Measurements from ENCODE around the gene RNPEPL1. TPM values are rescaled to one million over a fixed set of nuclear protein-coding genes. Genes with fewer than 3 reads are reported as not detected.
"Not testable (repeated sequence)": the region's sequence is repeated elsewhere in the genome, so short reads cannot be mapped to it uniquely, and the experiment has no call there.

Gene RNPEPL1
- polyA plus RNA-seq, 2 of the 4 experiments (the other 2 are of a cell fraction): 9.2 to 26.3 TPM

DNA sequence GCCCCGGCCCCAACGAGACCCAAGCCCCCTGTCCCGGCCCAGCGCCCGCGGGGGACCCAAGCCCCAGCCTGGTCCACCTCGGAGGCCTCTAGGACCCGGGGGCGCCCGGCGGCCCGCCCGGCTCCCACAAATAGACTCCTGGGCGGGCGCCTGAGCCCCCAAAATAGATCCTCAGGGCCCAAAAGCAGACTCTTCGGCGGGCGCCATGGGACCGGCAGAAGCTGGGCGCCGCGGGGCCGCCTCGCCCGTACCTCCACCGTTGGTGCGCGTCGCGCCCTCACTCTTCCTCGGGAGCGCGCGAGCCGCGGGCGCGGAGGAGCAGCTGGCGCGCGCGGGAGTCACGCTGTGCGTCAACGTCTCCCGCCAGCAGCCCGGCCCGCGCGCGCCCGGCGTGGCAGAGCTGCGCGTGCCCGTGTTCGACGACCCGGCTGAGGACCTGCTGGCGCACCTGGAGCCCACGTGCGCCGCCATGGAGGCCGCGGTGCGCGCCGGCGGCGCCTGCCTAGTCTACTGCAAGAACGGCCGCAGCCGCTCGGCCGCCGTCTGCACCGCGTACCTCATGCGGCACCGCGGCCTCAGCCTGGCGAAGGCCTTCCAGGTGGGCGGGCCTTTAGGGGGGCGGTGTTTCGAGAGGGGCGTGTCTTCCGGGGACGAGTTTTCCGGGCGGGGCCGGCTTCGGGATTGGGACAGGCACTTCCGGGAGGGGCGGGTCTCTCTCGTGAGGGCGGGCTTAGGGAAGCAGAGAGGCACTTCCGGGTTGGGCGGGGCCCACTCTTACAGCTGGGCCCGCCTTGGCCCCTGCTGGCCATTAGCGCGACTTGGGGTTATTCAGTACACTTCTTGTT, 7.6 kb upstream of the RNPEPL1 start:
- no peak for TF ChIP-seq SMC3 (IDR thresholded peaks at IDR 0.05)
- peak; percentile 41; the same call in 1 of the 2 replicates for TF ChIP-seq NPAS2 (CRISPR knock-in tag; IDR thresholded peaks at IDR 0.05; ENCODE audit: borderline replicate concordance)
- TF ChIP-seq, protein P1, sequence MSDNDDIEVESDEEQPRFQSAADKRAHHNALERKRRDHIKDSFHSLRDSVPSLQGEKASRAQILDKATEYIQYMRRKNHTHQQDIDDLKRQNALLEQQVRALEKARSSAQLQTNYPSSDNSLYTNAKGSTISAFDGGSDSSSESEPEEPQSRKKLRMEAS (IDR thresholded peaks at IDR 0.05): peak; percentile 92
- TF ChIP-seq, protein P2, sequence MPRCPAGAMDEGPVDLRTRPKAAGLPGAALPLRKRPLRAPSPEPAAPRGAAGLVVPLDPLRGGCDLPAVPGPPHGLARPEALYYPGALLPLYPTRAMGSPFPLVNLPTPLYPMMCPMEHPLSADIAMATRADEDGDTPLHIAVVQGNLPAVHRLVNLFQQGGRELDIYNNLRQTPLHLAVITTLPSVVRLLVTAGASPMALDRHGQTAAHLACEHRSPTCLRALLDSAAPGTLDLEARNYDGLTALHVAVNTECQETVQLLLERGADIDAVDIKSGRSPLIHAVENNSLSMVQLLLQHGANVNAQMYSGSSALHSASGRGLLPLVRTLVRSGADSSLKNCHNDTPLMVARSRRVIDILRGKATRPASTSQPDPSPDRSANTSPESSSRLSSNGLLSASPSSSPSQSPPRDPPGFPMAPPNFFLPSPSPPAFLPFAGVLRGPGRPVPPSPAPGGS (IDR thresholded peaks at IDR 0.05): peak; percentile 64; the same call in 2 of the 3 replicates
- TF ChIP-seq MYC (IDR thresholded peaks at IDR 0.05; ENCODE audit: borderline replicate concordance, low read length): peak; percentile 82
- peak in 1 of 2 experiments; percentile 85 for TF ChIP-seq JUN (IDR thresholded peaks at IDR 0.05)
- 0 out of 2 replicates have a peak, but pooled peaks have one; percentile 33 for TF ChIP-seq TP53 (CRISPR knock-in tag; IDR thresholded peaks at IDR 0.05)
- 0 out of 2 replicates have a peak, but pooled peaks have one; percentile 48 for TF ChIP-seq HOXB13 (CRISPR knock-in tag; IDR thresholded peaks at IDR 0.05; ENCODE audit: low read depth)
- 0 out of 2 replicates have a peak, but pooled peaks have one; percentile 4 for TF ChIP-seq GATA3 (IDR thresholded peaks at IDR 0.05; ENCODE audit: borderline replicate concordance)
- TF ChIP-seq, protein P3, sequence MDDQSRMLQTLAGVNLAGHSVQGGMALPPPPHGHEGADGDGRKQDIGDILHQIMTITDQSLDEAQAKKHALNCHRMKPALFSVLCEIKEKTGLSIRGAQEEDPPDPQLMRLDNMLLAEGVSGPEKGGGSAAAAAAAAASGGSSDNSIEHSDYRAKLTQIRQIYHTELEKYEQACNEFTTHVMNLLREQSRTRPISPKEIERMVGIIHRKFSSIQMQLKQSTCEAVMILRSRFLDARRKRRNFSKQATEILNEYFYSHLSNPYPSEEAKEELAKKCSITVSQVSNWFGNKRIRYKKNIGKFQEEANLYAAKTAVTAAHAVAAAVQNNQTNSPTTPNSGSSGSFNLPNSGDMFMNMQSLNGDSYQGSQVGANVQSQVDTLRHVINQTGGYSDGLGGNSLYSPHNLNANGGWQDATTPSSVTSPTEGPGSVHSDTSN (IDR thresholded peaks at IDR 0.05): peak; percentile 56; the same call in 1 of the 2 replicates
- TF ChIP-seq RAD21 (conservative IDR thresholded peaks at IDR 0.05 in 1 of 2, IDR thresholded peaks at IDR 0.05 in 1 of 2): no peak
- peak; percentile 78 for TF ChIP-seq POLR2A (IDR thresholded peaks at IDR 0.05; ENCODE audit: low read length)
- TF ChIP-seq PHF8 (IDR thresholded peaks at IDR 0.05; ENCODE audit: borderline replicate concordance, low read depth): peak; percentile 92
- TF ChIP-seq, protein P4, sequence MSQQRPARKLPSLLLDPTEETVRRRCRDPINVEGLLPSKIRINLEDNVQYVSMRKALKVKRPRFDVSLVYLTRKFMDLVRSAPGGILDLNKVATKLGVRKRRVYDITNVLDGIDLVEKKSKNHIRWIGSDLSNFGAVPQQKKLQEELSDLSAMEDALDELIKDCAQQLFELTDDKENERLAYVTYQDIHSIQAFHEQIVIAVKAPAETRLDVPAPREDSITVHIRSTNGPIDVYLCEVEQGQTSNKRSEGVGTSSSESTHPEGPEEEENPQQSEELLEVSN (IDR thresholded peaks at IDR 0.05; ENCODE audit: borderline replicate concordance, low read depth): peak; percentile 82; the same call in 1 of the 2 replicates
- no peak for TF ChIP-seq EHMT2 (IDR thresholded peaks at IDR 0.05; ENCODE audit: low read depth)
- TF ChIP-seq, protein P5, sequence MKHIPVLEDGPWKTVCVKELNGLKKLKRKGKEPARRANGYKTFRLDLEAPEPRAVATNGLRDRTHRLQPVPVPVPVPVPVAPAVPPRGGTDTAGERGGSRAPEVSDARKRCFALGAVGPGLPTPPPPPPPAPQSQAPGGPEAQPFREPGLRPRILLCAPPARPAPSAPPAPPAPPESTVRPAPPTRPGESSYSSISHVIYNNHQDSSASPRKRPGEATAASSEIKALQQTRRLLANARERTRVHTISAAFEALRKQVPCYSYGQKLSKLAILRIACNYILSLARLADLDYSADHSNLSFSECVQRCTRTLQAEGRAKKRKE (CRISPR knock-in tag; IDR thresholded peaks at IDR 0.05; ENCODE audit: low read depth): peak; percentile 72
- no peaks in the 10 kb centered on the region for H3K9me3 ChIP-seq
- peaks cover 39% of the 10 kb centered on the region for H3K4me1 ChIP-seq
- peak; percentile 68 to 82 for ATAC-seq
- H3K27ac ChIP-seq: peak overlapping the region; percentile 98 to 100
- WGBS (ENCODE audit: missing lambda C conversion rate): under 1% methylated on average over 19 of the region's 101 CpGs
- peak overlapping the region; percentile 87 for H3K4me3 ChIP-seq
- peak; percentile 74 to 98 for DNase-seq (ENCODE audit: low read depth in 1 of 2, low spot score in 1 of 2)
- peak overlapping the region; percentile 85 for H3K4me2 ChIP-seq
- ChIA-PET CTCF (interaction anchor here (0.7 to 1.7 kb wide), 3 partner anchors 15 to 328 kb away, joined by 3 to 6 read pairs (median 4); no protein-coding TSS in a partner anchor), POLR2A (interaction anchor here (0.8 to 2.2 kb wide), 5 partner anchors 10 to 173 kb away, joined by 3 to 38 read pairs (median 4); partner anchors contain the start of gene CAPN10)
- no peak for FAIRE-seq

DNA sequence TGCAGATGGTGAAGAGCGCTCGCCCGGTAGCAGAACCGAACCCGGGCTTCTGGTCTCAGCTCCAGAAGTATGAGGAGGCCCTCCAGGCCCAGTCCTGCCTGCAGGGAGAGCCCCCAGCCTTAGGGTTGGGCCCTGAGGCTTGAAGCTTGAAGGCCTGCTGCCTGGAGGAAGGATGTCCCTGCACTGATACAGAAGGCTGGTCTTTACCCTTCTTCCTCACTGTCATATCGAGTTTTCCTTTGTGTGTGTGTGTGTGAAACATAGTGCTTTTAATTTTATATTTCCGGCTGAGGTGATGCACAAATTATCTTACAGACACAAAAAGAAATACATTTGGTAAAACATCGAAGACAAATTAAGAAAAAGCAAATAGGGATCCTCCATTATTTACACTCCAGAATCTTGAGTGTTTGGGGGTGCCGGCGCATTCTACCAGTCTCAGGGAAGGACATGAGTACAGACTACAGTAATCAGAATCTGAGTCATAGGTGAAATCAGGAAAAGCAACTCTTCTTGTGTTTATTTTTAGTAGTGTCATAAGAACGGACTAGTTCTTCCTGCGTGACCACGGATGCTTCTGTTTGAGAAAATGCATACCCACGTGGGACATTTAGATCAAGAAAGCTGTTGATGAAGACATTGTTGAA, 6.8 kb upstream of the RNPEPL1 start:
- TF ChIP-seq, protein P6, sequence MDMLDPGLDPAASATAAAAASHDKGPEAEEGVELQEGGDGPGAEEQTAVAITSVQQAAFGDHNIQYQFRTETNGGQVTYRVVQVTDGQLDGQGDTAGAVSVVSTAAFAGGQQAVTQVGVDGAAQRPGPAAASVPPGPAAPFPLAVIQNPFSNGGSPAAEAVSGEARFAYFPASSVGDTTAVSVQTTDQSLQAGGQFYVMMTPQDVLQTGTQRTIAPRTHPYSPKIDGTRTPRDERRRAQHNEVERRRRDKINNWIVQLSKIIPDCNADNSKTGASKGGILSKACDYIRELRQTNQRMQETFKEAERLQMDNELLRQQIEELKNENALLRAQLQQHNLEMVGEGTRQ (IDR thresholded peaks at IDR 0.05): peak; percentile 6; the same call in 1 of the 2 replicates
- TF ChIP-seq MAZ (IDR thresholded peaks at IDR 0.05; ENCODE audit: borderline replicate concordance, low read depth, low read length): no peak
- TF ChIP-seq, protein P5 (CRISPR knock-in tag; IDR thresholded peaks at IDR 0.05; ENCODE audit: low read depth): no peak
- TF ChIP-seq, protein P2 (IDR thresholded peaks at IDR 0.05): 0 out of 3 replicates have a peak, but pooled peaks have one; percentile 37
- TF ChIP-seq JUN (IDR thresholded peaks at IDR 0.05): 0 out of 5 replicates have a peak, but pooled peaks of 1 of the 2 experiments have one; percentile 2
- no peak for TF ChIP-seq FOSL2 (IDR thresholded peaks at IDR 0.05)
- TF ChIP-seq FOSL2 (CRISPR knock-in tag; IDR thresholded peaks at IDR 0.05): peak; percentile 37; the same call in 1 of the 2 replicates
- POLR2A ChIA-PET: interaction anchor here (0.9 to 2.2 kb wide), 4 partner anchors 10 to 47 kb away, joined by 3 to 38 read pairs (median 10); partner anchors contain the start of gene CAPN10
- CTCF ChIA-PET: interaction anchor here (1.4 to 1.7 kb wide), 2 partner anchors 47 to 329 kb away, joined by 4 to 6 read pairs; no protein-coding TSS in a partner anchor
- FAIRE-seq (no peak), DNase-seq (ENCODE audit: low read depth in 1 of 2, low spot score in 1 of 2) (peak in 1 of 2 experiments; percentile 53), ATAC-seq (peak in 1 of 2 experiments; percentile 5; a peak in 3 of 6 replicates)
- H3K4me2 ChIP-seq: peak overlapping the region; percentile 85
- H3K27ac ChIP-seq: peak overlapping the region; percentile 80 to 100
- no peaks in the 10 kb centered on the region for H3K9me3 ChIP-seq
- H3K4me1 ChIP-seq: peaks cover 44% of the 10 kb centered on the region
- H3K4me3 ChIP-seq: peak overlapping the region; percentile 87
- WGBS (ENCODE audit: missing lambda C conversion rate): 3% methylated on average over 14 of the region's 14 CpGs

DNA sequence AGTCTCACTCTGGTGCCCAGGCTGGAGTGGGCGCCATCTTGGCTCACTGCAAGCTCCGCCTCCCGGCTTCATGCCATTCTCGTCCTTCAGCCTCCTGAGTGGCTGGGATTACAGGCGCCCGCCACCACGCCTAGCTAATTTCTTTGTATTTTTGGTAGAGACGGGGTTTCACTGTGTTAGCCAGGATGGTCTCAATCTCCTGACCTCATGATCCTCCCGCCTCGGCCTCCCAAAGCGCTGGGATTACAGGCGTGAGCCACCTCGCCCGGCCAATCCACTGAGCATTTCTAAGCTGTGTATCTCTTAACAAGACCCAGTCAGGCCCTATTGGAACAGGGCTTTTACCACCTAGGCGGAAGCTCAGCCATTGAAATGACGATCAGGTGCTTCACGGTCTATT, 5.1 kb upstream of the RNPEPL1 start:
- POLR2A ChIA-PET: not testable (repeated sequence)
- CTCF ChIA-PET: interaction anchor here (1.1 to 1.3 kb wide), 3 partner anchors 10 to 331 kb away, joined by 4 to 5 read pairs (median 4); no protein-coding TSS in a partner anchor

More for the DNA sequence above, 5.1 kb upstream of the RNPEPL1 start:
- ATAC-seq; FAIRE-seq; H3K4me3 ChIP-seq; H3K9me3 ChIP-seq; H3K27ac ChIP-seq; DNase-seq (ENCODE audit: low read depth in 1 of 2, low spot score in 1 of 2); H3K4me2 ChIP-seq: not testable (repeated sequence)
- peaks cover 55% of the 10 kb centered on the region for H3K4me1 ChIP-seq
- WGBS (ENCODE audit: missing lambda C conversion rate): 95% methylated on average over 17 of the region's 17 CpGs

Measured in A549 (cell line).